ENCODE results near the gene RCC1.
A peak's percentile ranks its signal among the peaks of the same experiment; 100 is the strongest.
"Not testable (repeated sequence)": the region's sequence is repeated elsewhere in the genome, so short reads cannot be mapped to it uniquely, and the experiment has no call there.

Gene RCC1

GRCh38 chr1:28510970-28511440, 5.2 kb downstream of the RCC1 start:
- DNase-seq, result peak; percentile 53

GRCh38 chr1:28512058-28512611, 6.3 kb downstream of the RCC1 start:
- DNase-seq, result peak; percentile 30

GRCh38 chr1:28514445-28514933, 8.6 kb downstream of the RCC1 start:
- not testable (repeated sequence) for DNase-seq

- no peak for DNase-seq
These were observed 10.7 kb downstream of the RCC1 start for GRCh38 chr1:28516518-28516956.

GRCh38 chr1:28517649-28517999, 11.8 kb downstream of the RCC1 start:
- DNase-seq, result no peak

GRCh38 chr1:28518000-28518744, 12.3 kb downstream of the RCC1 start:
- DNase-seq, result peak; percentile 88

- peak; percentile 17 for DNase-seq
These were observed 13.0 kb downstream of the RCC1 start for GRCh38 chr1:28518745-28519341.

- DNase-seq, result no peak
These were observed 14.3 kb downstream of the RCC1 start for GRCh38 chr1:28519946-28520725.

- DNase-seq, result not testable (repeated sequence)
These were observed 15.0 kb downstream of the RCC1 start for GRCh38 chr1:28520796-28521195.

GRCh38 chr1:28521502-28522164, 15.8 kb downstream of the RCC1 start:
- DNase-seq, result no peak

GRCh38 chr1:28522537-28522936, 16.7 kb downstream of the RCC1 start:
- DNase-seq, result not testable (repeated sequence)

- not testable (repeated sequence) for DNase-seq
These were observed 19.3 kb downstream of the RCC1 start for GRCh38 chr1:28525002-28525642.

GRCh38 chr1:28526886-28527285, 21.0 kb downstream of the RCC1 start:
- no peak for DNase-seq

- no peak for DNase-seq
These were observed 24.6 kb downstream of the RCC1 start for GRCh38 chr1:28530456-28530855.

GRCh38 chr1:28534671-28535070, 28.8 kb downstream of the RCC1 start:
- no peak for DNase-seq

- DNase-seq, result no peak
These were observed 29.3 kb downstream of the RCC1 start for GRCh38 chr1:28535180-28535579.

GRCh38 chr1:28537457-28538199, 31.8 kb downstream of the RCC1 start:
- no peak for DNase-seq

- no peak for DNase-seq
These were observed 32.4 kb downstream of the RCC1 start for GRCh38 chr1:28538286-28538685.

- DNase-seq, result no peak
These were observed 34.8 kb downstream of the RCC1 start for GRCh38 chr1:28540651-28541050.

- not testable (repeated sequence) for DNase-seq
These were observed 35.7 kb downstream of the RCC1 start for GRCh38 chr1:28541414-28542015.

- DNase-seq, result no peak
These were observed 39.4 kb downstream of the RCC1 start for GRCh38 chr1:28545246-28545628.

Data from fibroblast of skin of abdomen (primary cell).